GM19467 (cell line): ENCODE measurements around the gene VAT1L.

ENCODE experiments used
- ATAC-seq: cut with Tn5 transposase; IDR thresholded peaks from one replicate; pipeline ENCODE4 v1.9.1; 2021; ENCODE audit warnings: mild to moderate bottlenecking, moderate library complexity; ENCODE audit not compliant: unreplicated experiment

The VAT1L gene

GRCh38 chr16:77905374-77905920, 117.1 kb downstream of the VAT1L start:
- ATAC-seq = no peak

- ATAC-seq = no peak
Observed at GRCh38 chr16:77910021-77910420, 121.7 kb downstream of the VAT1L start.

GRCh38 chr16:77912617-77913016, 124.3 kb downstream of the VAT1L start:
- ATAC-seq = no peak

GRCh38 chr16:77913738-77914253, 125.4 kb downstream of the VAT1L start:
- ATAC-seq = no peak

- no peak for ATAC-seq
Observed at GRCh38 chr16:77916111-77916510, 127.7 kb downstream of the VAT1L start.

GRCh38 chr16:77917971-77918370, 129.6 kb downstream of the VAT1L start:
- ATAC-seq = no peak

GRCh38 chr16:77918809-77919707, 130.7 kb downstream of the VAT1L start:
- no peak for ATAC-seq

- ATAC-seq = no peak
Observed at GRCh38 chr16:77919761-77920415, 131.5 kb downstream of the VAT1L start.

- ATAC-seq = no peak
Observed at GRCh38 chr16:77920984-77921383, 132.6 kb downstream of the VAT1L start.

- no peak for ATAC-seq
Observed at GRCh38 chr16:77922228-77922754, 133.9 kb downstream of the VAT1L start.

- no peak for ATAC-seq
Observed at GRCh38 chr16:77925531-77925930, 137.2 kb downstream of the VAT1L start.

GRCh38 chr16:77928096-77928495, 139.7 kb downstream of the VAT1L start:
- ATAC-seq = no peak

GRCh38 chr16:77929004-77929403, 140.6 kb downstream of the VAT1L start:
- no peak for ATAC-seq

- no peak for ATAC-seq
Observed at GRCh38 chr16:77931058-77931457, 142.7 kb downstream of the VAT1L start.

GRCh38 chr16:77937473-77938149, 149.2 kb downstream of the VAT1L start:
- ATAC-seq = no peak

- ATAC-seq = no peak
Observed at GRCh38 chr16:77938913-77939312, 150.5 kb downstream of the VAT1L start.

- ATAC-seq = no peak
Observed at GRCh38 chr16:77939968-77940367, 151.6 kb downstream of the VAT1L start.

- ATAC-seq = no peak
Observed at GRCh38 chr16:77943801-77944200, 155.4 kb downstream of the VAT1L start.

- ATAC-seq = no peak
Observed at GRCh38 chr16:77944631-77945030, 156.3 kb downstream of the VAT1L start.

- no peak for ATAC-seq
Observed at GRCh38 chr16:77945126-77945525, 156.8 kb downstream of the VAT1L start.

GRCh38 chr16:77946823-77947222, 158.5 kb downstream of the VAT1L start:
- no peak for ATAC-seq
